ENCODE measurements around the gene MMEL1.
"Not testable (repeated sequence)": the region's sequence is repeated elsewhere in the genome, so short reads cannot be mapped to it uniquely, and the experiment has no call there.

GRCh38 chr1:2653741-2654442 is 21.1 kb upstream of the MMEL1 start:
- TF ChIP-seq RAD21 (conservative IDR thresholded peaks at IDR 0.05); CTCF (IDR thresholded peaks at IDR 0.05; ENCODE audit: poor library complexity, severe bottlenecking); EZH2 (IDR thresholded peaks at IDR 0.05; ENCODE audit: borderline replicate concordance, insufficient read depth, low read length, poor library complexity, severe bottlenecking); REST (IDR thresholded peaks at IDR 0.05; ENCODE audit: borderline replicate concordance); MXI1 (conservative IDR thresholded peaks at IDR 0.05; ENCODE audit: poor library complexity, severe bottlenecking); POLR2AphosphoS5 (IDR thresholded peaks at IDR 0.05); SMC3 (conservative IDR thresholded peaks at IDR 0.05; ENCODE audit: poor library complexity); EP300 (conservative IDR thresholded peaks at IDR 0.05; ENCODE audit: poor library complexity, severe bottlenecking): not testable (repeated sequence)
